Colonic mucosa (tissue), 4 donors: ENCODE measurements around the gene MARCHF5. TPM values are rescaled to one million over a fixed set of nuclear protein-coding genes. Genes with fewer than 3 reads are reported as not detected.

Experiments used
- DNase-seq: peaks from one replicate; pipeline ENCODE4 v3.0.0-alpha.2; 2020
- H3K27ac ChIP-seq: fragments of 200-600 bp; one replicate; pipeline ENCODE4 v1.8.0; 2021
- H3K27me3 ChIP-seq: fragments of 200-600 bp; one replicate; pipeline ENCODE4 v1.8.0; 2021
- H3K36me3 ChIP-seq: fragments of 200-600 bp; one replicate; pipeline ENCODE4 v1.8.0; 2021
- H3K4me1 ChIP-seq: fragments of 200-600 bp; one replicate; pipeline ENCODE4 v1.8.0; 2021; ENCODE audit warnings: mild to moderate bottlenecking
- H3K4me3 ChIP-seq: fragments of 200-600 bp; one replicate; pipeline ENCODE4 v1.8.0; 2021
- H3K9ac ChIP-seq, 2 donors: one replicate each; pipeline ENCODE4 v1.7.0; 2013; ENCODE audit warnings: control low read depth in 2 of 2, low read depth in 2 of 2, low read length in 2 of 2
- H3K9me3 ChIP-seq: fragments of 200-600 bp; one replicate; pipeline ENCODE4 v1.8.0; 2021
- intact Hi-C: fragments of 100-400 bp; cut with DNase I; formaldehyde crosslinking; loops from one replicate; pipeline ENCODE4 v1.14.1; 2022
- total RNA-seq, 2 donors: library from RNA; stranded (reverse); fragmentation: NEBNext Ultra II Directional in 1 of 2; extraction: Animal tissue kit (Norgen Biotek cat#: 25700) in 1 of 2; gene quantifications; one replicate each; pipeline ENCODE4 v1.2.1, GENCODE V29; 2021
- TF ChIP-seq, protein P1 (sequence below): fragments of 200-600 bp; IDR thresholded peaks from one replicate; pipeline ENCODE4 v1.8.0; 2022; ENCODE audit warnings: antibody characterized with exemption, mild to moderate bottlenecking
- donor health status: healthy.
- donor health status: DM: no; HTN: no; CAD: no.
- donor health status: DM: no; HTN: no; CAD: no.

Gene MARCHF5
- total RNA-seq, 2 donors from 2014 or later: 37.3 to 42.8 TPM

DNA sequence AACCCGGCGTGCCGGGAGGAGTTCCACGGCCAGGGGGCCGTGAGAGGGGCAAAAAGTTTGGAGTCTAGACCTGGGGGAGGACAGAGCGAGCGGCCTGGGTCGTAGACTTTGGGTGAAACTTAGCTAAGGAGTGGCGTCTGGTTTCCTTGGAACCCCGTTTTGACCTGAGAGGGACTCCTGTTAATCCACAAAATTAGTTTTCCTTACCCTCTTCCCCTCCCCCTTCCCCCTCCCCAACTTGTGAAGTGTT, 574 bp downstream of the MARCHF5 start:
- peak overlapping the region; percentile 92 for H3K27ac ChIP-seq
- no peaks in the 10 kb centered on the region for H3K27me3 ChIP-seq
- H3K4me3 ChIP-seq: peak overlapping the region; percentile 92
- H3K36me3 ChIP-seq: no peaks in the 10 kb centered on the region
- H3K9ac ChIP-seq: peak overlapping the region; percentile 74 to 97
- TF ChIP-seq, protein P1, sequence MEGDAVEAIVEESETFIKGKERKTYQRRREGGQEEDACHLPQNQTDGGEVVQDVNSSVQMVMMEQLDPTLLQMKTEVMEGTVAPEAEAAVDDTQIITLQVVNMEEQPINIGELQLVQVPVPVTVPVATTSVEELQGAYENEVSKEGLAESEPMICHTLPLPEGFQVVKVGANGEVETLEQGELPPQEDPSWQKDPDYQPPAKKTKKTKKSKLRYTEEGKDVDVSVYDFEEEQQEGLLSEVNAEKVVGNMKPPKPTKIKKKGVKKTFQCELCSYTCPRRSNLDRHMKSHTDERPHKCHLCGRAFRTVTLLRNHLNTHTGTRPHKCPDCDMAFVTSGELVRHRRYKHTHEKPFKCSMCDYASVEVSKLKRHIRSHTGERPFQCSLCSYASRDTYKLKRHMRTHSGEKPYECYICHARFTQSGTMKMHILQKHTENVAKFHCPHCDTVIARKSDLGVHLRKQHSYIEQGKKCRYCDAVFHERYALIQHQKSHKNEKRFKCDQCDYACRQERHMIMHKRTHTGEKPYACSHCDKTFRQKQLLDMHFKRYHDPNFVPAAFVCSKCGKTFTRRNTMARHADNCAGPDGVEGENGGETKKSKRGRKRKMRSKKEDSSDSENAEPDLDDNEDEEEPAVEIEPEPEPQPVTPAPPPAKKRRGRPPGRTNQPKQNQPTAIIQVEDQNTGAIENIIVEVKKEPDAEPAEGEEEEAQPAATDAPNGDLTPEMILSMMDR: no peak
- DNase-seq: no peak
- no peaks in the 10 kb centered on the region for H3K4me1 ChIP-seq
- intact Hi-C loops: loop anchor here (2.0 to 5.0 kb wide), 2 partner anchors 51 to 204 kb away; no protein-coding TSS in a partner anchor
- H3K9me3 ChIP-seq: no peaks in the 10 kb centered on the region

DNA sequence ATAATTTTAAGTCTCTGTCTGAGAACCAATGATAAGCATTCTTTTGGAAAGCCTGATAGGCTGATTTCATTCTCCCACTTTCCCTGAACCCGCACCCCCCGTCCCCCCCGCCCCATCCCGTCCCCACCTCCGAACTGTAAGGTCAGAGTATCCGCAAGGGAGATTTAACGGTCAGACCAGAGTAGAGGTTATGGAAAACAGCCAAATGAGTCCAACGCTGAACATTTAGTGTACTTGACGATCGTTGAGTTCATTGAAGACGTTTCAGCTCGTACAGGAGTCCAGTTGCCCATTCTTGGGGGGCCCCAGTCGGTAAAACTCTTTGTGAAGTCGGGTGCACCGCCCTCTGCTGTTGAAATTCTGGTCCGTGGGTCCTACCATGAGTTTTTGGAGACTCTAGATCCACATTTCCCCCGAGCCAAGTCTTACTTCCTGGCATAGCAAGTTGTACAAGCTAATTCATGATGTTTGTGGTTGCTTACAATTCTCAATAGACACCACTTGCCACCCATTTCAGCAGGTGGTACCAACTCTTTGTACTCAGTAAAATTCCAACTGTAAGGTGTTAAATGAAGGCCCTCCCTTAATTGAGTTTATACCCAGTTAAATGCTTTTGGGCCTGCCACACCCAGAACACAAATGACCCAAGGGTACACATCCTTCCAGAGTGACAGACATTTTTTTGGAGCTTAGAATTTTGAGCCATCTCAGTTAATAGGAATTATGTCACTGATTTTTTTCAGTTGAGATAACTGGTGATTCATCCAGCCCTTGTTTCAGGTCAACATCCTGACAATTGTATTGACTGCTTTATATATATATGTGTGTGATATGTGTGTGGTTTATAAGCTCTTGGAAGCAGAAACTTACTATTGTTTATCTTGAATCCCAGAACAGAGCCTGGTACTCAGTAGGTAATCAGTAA, 1.2 kb downstream of the MARCHF5 start:
- TF ChIP-seq, protein P1: no peak
- peak overlapping the region; percentile 92 for H3K4me3 ChIP-seq
- no peaks in the 10 kb centered on the region for H3K4me1 ChIP-seq
- H3K27me3 ChIP-seq: no peaks in the 10 kb centered on the region
- H3K36me3 ChIP-seq: no peaks in the 10 kb centered on the region
- DNase-seq: peak; percentile 66
- H3K9ac ChIP-seq: peak overlapping the region; percentile 33 to 74
- intact Hi-C loops: loop anchor here (2.0 to 5.0 kb wide), 2 partner anchors 51 to 205 kb away; no protein-coding TSS in a partner anchor
- H3K27ac ChIP-seq: peak overlapping the region; percentile 53
- H3K9me3 ChIP-seq: no peaks in the 10 kb centered on the region

DNA sequence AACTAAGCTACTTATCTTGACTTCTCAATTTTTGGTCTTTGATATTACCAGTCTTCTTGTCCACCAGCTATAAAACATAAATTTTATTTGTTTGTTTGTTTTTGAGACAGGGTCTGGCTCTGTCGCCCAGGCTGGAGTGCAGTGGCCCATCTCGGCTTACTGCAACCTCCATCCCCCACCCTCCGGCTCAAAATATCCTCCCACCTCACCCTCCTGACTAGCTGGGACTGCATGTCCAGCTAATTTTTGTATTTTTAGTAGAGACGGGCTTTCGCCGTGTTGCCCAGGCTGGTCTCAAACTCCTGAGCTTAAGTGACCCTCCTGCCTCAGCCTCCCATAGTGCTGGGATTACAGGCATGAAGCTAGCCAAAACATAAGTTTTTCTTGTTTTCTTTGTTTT, 7.5 kb downstream of the MARCHF5 start:
- no peaks in the 10 kb centered on the region for H3K27me3 ChIP-seq

DNA sequence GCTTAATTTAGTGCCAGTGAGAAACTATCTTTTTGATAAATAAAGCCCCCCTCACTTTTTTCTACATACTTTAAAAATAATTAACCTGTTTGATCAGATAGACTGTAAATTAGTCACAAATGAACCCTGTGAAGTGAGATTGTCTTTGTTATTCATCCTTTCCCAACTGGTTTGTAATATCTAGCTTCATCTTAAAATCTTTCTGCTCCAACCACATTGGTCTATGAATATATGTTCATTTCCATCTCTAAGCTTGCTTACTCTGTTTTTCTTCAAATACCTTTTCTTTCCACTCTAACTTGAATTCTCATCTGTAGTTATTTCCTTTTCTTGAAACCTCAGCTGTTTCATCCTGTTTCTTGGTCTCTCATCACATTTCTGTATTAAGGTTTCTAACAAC, 12.1 kb downstream of the MARCHF5 start:
- TF ChIP-seq, protein P1: no peak
- Histone ChIP-seq H3K4me1 (no peaks in the 10 kb centered on the region), H3K27me3 (no peaks in the 10 kb centered on the region), H3K36me3 (no peaks in the 10 kb centered on the region), H3K27ac (no peak overlapping the region), H3K4me3 (no peak overlapping the region), H3K9ac (no peak overlapping the region), H3K9me3 (no peaks in the 10 kb centered on the region)
- intact Hi-C loops: no loop called here
- DNase-seq: no peak

More for the DNA sequence above, 7.5 kb downstream of the MARCHF5 start:
- Histone ChIP-seq H3K4me1 (no peaks in the 10 kb centered on the region), H3K4me3 (no peak overlapping the region), H3K9me3 (no peaks in the 10 kb centered on the region), H3K27ac (no peak overlapping the region), H3K36me3 (no peaks in the 10 kb centered on the region), H3K9ac (no peak overlapping the region)
- no peak for DNase-seq
- TF ChIP-seq, protein P1: no peak
- intact Hi-C loops: no loop called here

DNA sequence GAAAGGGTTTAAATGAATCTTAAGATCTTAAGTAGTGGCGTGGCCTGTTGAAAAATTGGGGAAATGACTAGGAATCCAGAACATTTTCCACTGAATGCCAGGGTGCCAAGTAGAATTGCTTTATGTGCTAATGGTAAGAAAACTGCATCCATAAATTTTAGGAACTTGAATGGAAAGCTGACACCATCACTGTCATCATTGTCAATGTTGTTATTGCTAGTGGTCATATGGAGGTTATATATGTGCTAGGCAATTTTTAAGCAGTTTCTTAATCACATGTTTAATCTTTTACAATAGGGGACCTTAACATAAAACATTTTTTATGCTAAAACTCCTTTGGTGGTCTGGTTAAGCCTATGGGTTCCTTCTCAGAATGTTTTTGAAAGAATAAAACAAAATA, 13.1 kb downstream of the MARCHF5 start:
- no peaks in the 10 kb centered on the region for H3K27me3 ChIP-seq
- H3K27ac ChIP-seq: no peak overlapping the region
- no peaks in the 10 kb centered on the region for H3K4me1 ChIP-seq
- intact Hi-C loops: no loop called here
- H3K4me3 ChIP-seq: no peak overlapping the region
- TF ChIP-seq, protein P1: no peak
- H3K36me3 ChIP-seq: no peaks in the 10 kb centered on the region
- H3K9ac ChIP-seq: no peak overlapping the region
- H3K9me3 ChIP-seq: no peaks in the 10 kb centered on the region
- no peak for DNase-seq
